Thyroid gland (tissue), 4 donors: ENCODE measurements around the gene DNAH12.

Source experiments
- POLR2A ChIP-seq, 2 donors: fragments of 450-650 bp; IDR thresholded peaks; one replicate each; pipeline ENCODE4 v1.6.1; 2017; ENCODE audit warnings: antibody characterized with exemption in 2 of 2, mild to moderate bottlenecking in 2 of 2, moderate library complexity in 1 of 2
- TF ChIP-seq, protein P1 (sequence below), 6 experiments: fragments of 200-600 bp in 3 of 6; fragments of 450-650 bp in 3 of 6; sonication (generic) in 3 of 6; IDR thresholded peaks; one replicate each; pipeline ENCODE4 v1.5.1; 2016 to 2019; ENCODE audit warnings: antibody characterized with exemption in 6 of 6, mild to moderate bottlenecking in 2 of 6, inconsistent platforms in 1 of 6, moderate library complexity in 1 of 6

GRCh38 chr3:57331078-57331610 is 213.0 kb downstream of the DNAH12 start:
- TF ChIP-seq, protein P1, sequence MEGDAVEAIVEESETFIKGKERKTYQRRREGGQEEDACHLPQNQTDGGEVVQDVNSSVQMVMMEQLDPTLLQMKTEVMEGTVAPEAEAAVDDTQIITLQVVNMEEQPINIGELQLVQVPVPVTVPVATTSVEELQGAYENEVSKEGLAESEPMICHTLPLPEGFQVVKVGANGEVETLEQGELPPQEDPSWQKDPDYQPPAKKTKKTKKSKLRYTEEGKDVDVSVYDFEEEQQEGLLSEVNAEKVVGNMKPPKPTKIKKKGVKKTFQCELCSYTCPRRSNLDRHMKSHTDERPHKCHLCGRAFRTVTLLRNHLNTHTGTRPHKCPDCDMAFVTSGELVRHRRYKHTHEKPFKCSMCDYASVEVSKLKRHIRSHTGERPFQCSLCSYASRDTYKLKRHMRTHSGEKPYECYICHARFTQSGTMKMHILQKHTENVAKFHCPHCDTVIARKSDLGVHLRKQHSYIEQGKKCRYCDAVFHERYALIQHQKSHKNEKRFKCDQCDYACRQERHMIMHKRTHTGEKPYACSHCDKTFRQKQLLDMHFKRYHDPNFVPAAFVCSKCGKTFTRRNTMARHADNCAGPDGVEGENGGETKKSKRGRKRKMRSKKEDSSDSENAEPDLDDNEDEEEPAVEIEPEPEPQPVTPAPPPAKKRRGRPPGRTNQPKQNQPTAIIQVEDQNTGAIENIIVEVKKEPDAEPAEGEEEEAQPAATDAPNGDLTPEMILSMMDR (IDR thresholded peaks at IDR 0.05): no peak
- TF ChIP-seq POLR2A (IDR thresholded peaks at IDR 0.05): no peak
